Right lobe of liver (tissue), 6 donors: Measurements from ENCODE around the gene TPSD1. TPM values are rescaled to one million over a fixed set of nuclear protein-coding genes. Genes with fewer than 3 reads are reported as not detected.

Source experiments
- ATAC-seq, 4 donors: fragments of 200-7000 bp; cut with Tn5 transposase; one replicate each; pipeline ENCODE4 v1.9.1; 2020; ENCODE audit warnings: mild to moderate bottlenecking in 4 of 4, moderate library complexity in 4 of 4
- DNase-seq, 3 donors: peaks; one replicate each; pipeline ENCODE4 v3.0.0-alpha.2; 2020
- H3K27ac ChIP-seq, 3 donors: fragments of 200-600 bp; one replicate each; pipeline ENCODE4 v1.8.0; 2022
- H3K27me3 ChIP-seq, 2 donors: fragments of 200-600 bp; one replicate each; pipeline ENCODE4 v1.8.0; 2022
- H3K36me3 ChIP-seq, 4 donors: fragments of 200-600 bp; sonication (generic) in 1 of 4; one replicate each; pipeline versions ENCODE4 v1.5.1 to v1.8.0; 2017 to 2022; ENCODE audit warnings: control low read depth in 1 of 4
- H3K4me1 ChIP-seq, 4 donors: fragments of 200-600 bp; sonication (generic) in 1 of 4; one replicate each; pipeline versions ENCODE4 v1.5.1 to v1.8.0; 2017 to 2022; ENCODE audit warnings: control low read depth in 1 of 4
- H3K4me3 ChIP-seq, 3 donors: fragments of 200-600 bp; one replicate each; pipeline ENCODE4 v1.8.0; 2022
- H3K9me3 ChIP-seq, 4 donors: fragments of 200-600 bp; sonication (generic) in 1 of 4; one replicate each; pipeline versions ENCODE4 v1.5.1 to v1.8.0; 2017 to 2022; ENCODE audit warnings: control low read depth in 1 of 4
- CTCF ChIP-seq, 4 donors: fragments of 200-600 bp in 3 of 4; fragments of 450-650 bp in 1 of 4; IDR thresholded peaks; one replicate each; pipeline versions ENCODE4 v1.5.1 to v1.8.0; 2016 to 2022; ENCODE audit warnings: antibody characterized with exemption in 4 of 4, mild to moderate bottlenecking in 2 of 4
- POLR2A ChIP-seq: fragments of 450-650 bp; IDR thresholded peaks from one replicate; pipeline ENCODE4 v1.6.1; 2017; ENCODE audit warnings: antibody characterized with exemption, mild to moderate bottlenecking
- WGBS: methylation state at CpG from one replicate; pipeline ENCODE4 v1.1.6; 2018; ENCODE audit warnings: low coverage, low lambda C conversion rate; ENCODE audit not compliant: insufficient coverage; ENCODE audit errors: missing lambda C conversion rate; 5-methylcytosine and 5-hydroxymethylcytosine counted together
- intact Hi-C, 2 donors: fragments of 100-400 bp; cut with DNase I; formaldehyde crosslinking; loops; one replicate each; pipeline versions ENCODE4 v1.11.2 to v1.14.1; 2022
- total RNA-seq, 6 experiments: library from RNA; depleted of rRNA in 2 of 6; stranded (reverse); fragments of >200 nt in 2 of 6; fragmentation: NEBNext Ultra II Directional in 3 of 6; extraction: Animal tissue kit (Norgen Biotek cat#: 25700) in 3 of 6; gene quantifications; one replicate each; pipeline versions ENCODE4 v1.1.0 to v1.2.4, GENCODE V29; 2016 to 2023
- donor health status: DM: no; HTN: yes; CAD: no.
- donor health status: DM: no; HTN: no; CAD: no.
- donor health status: DM: no; HTN: no; CAD: no.
- donor health status: DM: no; HTN: yes; CAD: no.
- donor health status: DM: no; HTN: yes; CAD: no.

Gene TPSD1
- total RNA-seq, 6 experiments from 2014 or later = not detected

GRCh38 chr16:1273816-1274215 is 17.9 kb downstream of the TPSD1 start:
- Histone ChIP-seq H3K27ac (no peak overlapping the region), H3K4me1 (no peaks in the 10 kb centered on the region), H3K27me3 (no peaks in the 10 kb centered on the region), H3K9me3 (no peaks in the 10 kb centered on the region), H3K36me3 (no peaks in the 10 kb centered on the region), H3K4me3 (no peak overlapping the region)
- no peak for ATAC-seq
- 60% methylated on average over 1 of the region's 15 CpGs for WGBS
- DNase-seq = no peak
- intact Hi-C loops = no loop called here
- TF ChIP-seq CTCF (IDR thresholded peaks at IDR 0.05) (no peak), POLR2A (no peak)

- Histone ChIP-seq H3K4me3 (no peak overlapping the region), H3K27ac (no peak overlapping the region), H3K27me3 (no peaks in the 10 kb centered on the region), H3K4me1 (no peaks in the 10 kb centered on the region), H3K36me3 (no peaks in the 10 kb centered on the region), H3K9me3 (no peaks in the 10 kb centered on the region)
- ATAC-seq (no peak), DNase-seq (no peak)
- intact Hi-C loops = no loop called here
- TF ChIP-seq CTCF (IDR thresholded peaks at IDR 0.05) = no peak
- TF ChIP-seq POLR2A = no peak
- 89% methylated on average over 5 of the region's 7 CpGs for WGBS
These were observed 18.9 kb downstream of the TPSD1 start for GRCh38 chr16:1274767-1275166.

- Histone ChIP-seq H3K9me3 (no peaks in the 10 kb centered on the region), H3K27me3 (no peaks in the 10 kb centered on the region), H3K4me3 (no peak overlapping the region), H3K27ac (no peak overlapping the region), H3K4me1 (no peaks in the 10 kb centered on the region), H3K36me3 (no peaks in the 10 kb centered on the region)
- 59% methylated on average over 10 of the region's 30 CpGs for WGBS
- no peak for ATAC-seq
- TF ChIP-seq CTCF (IDR thresholded peaks at IDR 0.05) (no peak), POLR2A (no peak)
- no peak for DNase-seq
- intact Hi-C loops = no loop called here
These were observed 20.1 kb downstream of the TPSD1 start for GRCh38 chr16:1275791-1276579.

- intact Hi-C loops = no loop called here
- Histone ChIP-seq H3K9me3 (no peaks in the 10 kb centered on the region), H3K27ac (no peak overlapping the region), H3K36me3 (no peaks in the 10 kb centered on the region), H3K4me1 (no peaks in the 10 kb centered on the region), H3K27me3 (no peaks in the 10 kb centered on the region), H3K4me3 (no peak overlapping the region)
- TF ChIP-seq CTCF (IDR thresholded peaks at IDR 0.05) = no peak
- no peak for TF ChIP-seq POLR2A
- DNase-seq (no peak), ATAC-seq (no peak)
- WGBS = 40% methylated on average over 1 of the region's 14 CpGs
These were observed 20.7 kb downstream of the TPSD1 start for GRCh38 chr16:1276580-1276878.
